ENCODE measurements around the gene CLDN6. TPM values are rescaled to one million over a fixed set of nuclear protein-coding genes. Genes with fewer than 3 reads are reported as not detected.

CLDN6 gene
- total and polyA plus RNA-seq, 9 of the 15 experiments (the other 6 are each of a cell fraction or from before 2014, with no cell fraction given), result 0.22 to 0.75 (median 0.38) TPM; not detected in 3

- TF ChIP-seq, protein P1, sequence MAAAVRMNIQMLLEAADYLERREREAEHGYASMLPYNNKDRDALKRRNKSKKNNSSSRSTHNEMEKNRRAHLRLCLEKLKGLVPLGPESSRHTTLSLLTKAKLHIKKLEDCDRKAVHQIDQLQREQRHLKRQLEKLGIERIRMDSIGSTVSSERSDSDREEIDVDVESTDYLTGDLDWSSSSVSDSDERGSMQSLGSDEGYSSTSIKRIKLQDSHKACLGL (CRISPR knock-in tag; IDR thresholded peaks at IDR 0.05; ENCODE audit: borderline replicate concordance, poor library complexity, severe bottlenecking), result no peak
- TF ChIP-seq, protein P2, sequence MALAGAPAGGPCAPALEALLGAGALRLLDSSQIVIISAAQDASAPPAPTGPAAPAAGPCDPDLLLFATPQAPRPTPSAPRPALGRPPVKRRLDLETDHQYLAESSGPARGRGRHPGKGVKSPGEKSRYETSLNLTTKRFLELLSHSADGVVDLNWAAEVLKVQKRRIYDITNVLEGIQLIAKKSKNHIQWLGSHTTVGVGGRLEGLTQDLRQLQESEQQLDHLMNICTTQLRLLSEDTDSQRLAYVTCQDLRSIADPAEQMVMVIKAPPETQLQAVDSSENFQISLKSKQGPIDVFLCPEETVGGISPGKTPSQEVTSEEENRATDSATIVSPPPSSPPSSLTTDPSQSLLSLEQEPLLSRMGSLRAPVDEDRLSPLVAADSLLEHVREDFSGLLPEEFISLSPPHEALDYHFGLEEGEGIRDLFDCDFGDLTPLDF (CRISPR knock-in tag; IDR thresholded peaks at IDR 0.05), result 0 out of 2 replicates have a peak, but pooled peaks have one; percentile 40
- no peak for TF ChIP-seq MYBL2 (IDR thresholded peaks at IDR 0.05; ENCODE audit: low read depth)
- TF ChIP-seq MYBL2 (CRISPR knock-in tag; IDR thresholded peaks at IDR 0.05; ENCODE audit: borderline replicate concordance), result no peak
- peak; percentile 79; the same call in 1 of the 2 replicates for TF ChIP-seq ZBTB1 (CRISPR knock-in tag; IDR thresholded peaks at IDR 0.05; ENCODE audit: borderline replicate concordance, low read depth)
- TF ChIP-seq SMARCA5 (IDR thresholded peaks at IDR 0.05), result no peak
- TF ChIP-seq ZNF354B (CRISPR knock-in tag; IDR thresholded peaks at IDR 0.05), result no peak
- TF ChIP-seq U2AF1 (optimal IDR thresholded peaks at IDR 0.05; ENCODE audit: low read depth, low read length), result no peak
- TF ChIP-seq ZNF263 (CRISPR knock-in tag; IDR thresholded peaks at IDR 0.05; ENCODE audit: borderline replicate concordance), result no peak
- peak in 1 of 2 experiments; percentile 50; a peak in 1 of 4 replicates for TF ChIP-seq MNT (conservative IDR thresholded peaks at IDR 0.05)
- TF ChIP-seq MGA (IDR thresholded peaks at IDR 0.05), result peak; percentile 90
- no peak for TF ChIP-seq MAFF (IDR thresholded peaks at IDR 0.05; ENCODE audit: low read length)
These were observed 11.7 kb upstream of the CLDN6 start (continued) for GRCh38 chr16:3029491-3030221.

All from K562 (cell line).